HepG2 (cell line): ENCODE data around the gene MYADML2. TPM values are rescaled to one million over a fixed set of nuclear protein-coding genes. Genes with fewer than 3 reads are reported as not detected.

Experiments used
- CEBPB ChIP-seq: IDR thresholded peaks from 2 replicates; pipeline ENCODE4 v1.6.1; 2011; ENCODE audit warnings: low read depth, low read length, improper control_type of control experiment, borderline replicate concordance
- EHMT2 ChIP-seq: fragments of 200-600 bp; sonication (generic); IDR thresholded peaks from 2 replicates; pipeline ENCODE4 v1.7.0; 2017; ENCODE audit warnings: antibody characterized with exemption, low read depth, low read length, borderline replicate concordance
- ELF1 ChIP-seq: sonication (generic); formaldehyde crosslinking; IDR thresholded peaks from 2 replicates; pipeline ENCODE4 v1.4.0; 2020; ENCODE audit warnings: missing genetic modification reagents
- HOXD1 ChIP-seq: sonication (generic); formaldehyde crosslinking; IDR thresholded peaks from 2 replicates; pipeline ENCODE4 v1.5.0; 2020; ENCODE audit warnings: missing genetic modification reagents
- KMT2A ChIP-seq: sonication (generic); formaldehyde crosslinking; IDR thresholded peaks from 2 replicates; pipeline ENCODE4 v1.4.0; 2020; ENCODE audit warnings: missing genetic modification reagents
- MYC ChIP-seq: sonication (generic); formaldehyde crosslinking; IDR thresholded peaks from 2 replicates; pipeline ENCODE4 v1.9.0; 2021; ENCODE audit warnings: missing genetic modification reagents, borderline replicate concordance
- POGK ChIP-seq: sonication (generic); formaldehyde crosslinking; conservative IDR thresholded peaks from 2 replicates; pipeline ENCODE4 v1.8.0; 2022; ENCODE audit warnings: mild to moderate bottlenecking, moderate library complexity, missing genetic modification reagents
- PRMT3 ChIP-seq: sonication (generic); formaldehyde crosslinking; IDR thresholded peaks from 2 replicates; pipeline ENCODE4 v1.8.1; 2022; ENCODE audit warnings: low read depth, mild to moderate bottlenecking, moderate library complexity, missing genetic modification reagents, borderline replicate concordance
- RBM22 ChIP-seq: fragments of 200-400 bp; formaldehyde crosslinking; optimal IDR thresholded peaks from 2 replicates; pipeline ENCODE3; 2017; ENCODE audit warnings: mild to moderate bottlenecking, low read length, moderate library complexity
- SIN3B ChIP-seq: fragments of 150-350 bp; IDR thresholded peaks from 2 replicates; pipeline ENCODE4 v1.6.1; 2014; ENCODE audit warnings: low read length
- SP140L ChIP-seq: sonication (generic); formaldehyde crosslinking; IDR thresholded peaks from 2 replicates; pipeline ENCODE4 v1.4.0; 2020; ENCODE audit warnings: missing genetic modification reagents, borderline replicate concordance
- TOPORS ChIP-seq: sonication (generic); formaldehyde crosslinking; IDR thresholded peaks from 2 replicates; pipeline ENCODE4 v1.8.0; 2023; ENCODE audit warnings: mild to moderate bottlenecking, missing genetic modification reagents
- ZMYM4 ChIP-seq: sonication (generic); formaldehyde crosslinking; IDR thresholded peaks from 2 replicates; pipeline ENCODE4 v1.8.1; 2023; ENCODE audit warnings: mild to moderate bottlenecking, missing genetic modification reagents
- ZNF430 ChIP-seq: sonication (generic); formaldehyde crosslinking; IDR thresholded peaks from 2 replicates; pipeline ENCODE4 v1.9.0; 2021; ENCODE audit warnings: mild to moderate bottlenecking, missing genetic modification reagents
- ZNF609 ChIP-seq: sonication (generic); formaldehyde crosslinking; IDR thresholded peaks from 2 replicates; pipeline ENCODE4 v1.4.0; 2020; ENCODE audit warnings: mild to moderate bottlenecking, missing genetic modification reagents, borderline replicate concordance
- ZNF652 ChIP-seq: IDR thresholded peaks from 2 replicates; pipeline ENCODE4 v1.6.1; 2016; ENCODE audit warnings: low read depth, borderline replicate concordance
- ZNF674 ChIP-seq: sonication (generic); formaldehyde crosslinking; IDR thresholded peaks from 2 replicates; pipeline ENCODE4 v1.5.0; 2020; ENCODE audit warnings: low read depth, mild to moderate bottlenecking, missing genetic modification reagents
- ZNF7 ChIP-seq: IDR thresholded peaks from 2 replicates; pipeline ENCODE4 v1.6.1; 2016; ENCODE audit warnings: missing biosample characterization, missing genetic modification reagents
- ZNF782 ChIP-seq: sonication (generic); formaldehyde crosslinking; IDR thresholded peaks from 2 replicates; pipeline ENCODE4 v1.4.0; 2020; ENCODE audit warnings: missing genetic modification reagents, mild to moderate bottlenecking, borderline replicate concordance
- polyA plus RNA-seq, 8 experiments: library from polyadenylated mRNA; depleted of rRNA in 3 of 8; stranded (reverse) in 7 of 8; unstranded in 1 of 8; fragments of >200 nt; fragmentation: Illumina TruSeq in 4 of 8; extraction: Trizol in 4 of 8; gene quantifications; 2 replicates each; pipeline versions ENCODE4 v1.2.1 to v1.2.3, GENCODE V29; 2011 to 2016; ENCODE audit warnings: low read depth in 4 of 8, missing spikeins in 1 of 8, mixed read lengths in 1 of 8; ENCODE audit not compliant: insufficient read depth in 1 of 8
- total RNA-seq, 5 experiments: library from RNA; depleted of rRNA; stranded (reverse); fragments of >200 nt; fragmentation: Illumina TruSeq; extraction: Trizol; gene quantifications; 2 replicates each; pipeline ENCODE4 v1.2.3, GENCODE V29; 2016; ENCODE audit warnings: low read depth in 1 of 5
- TF ChIP-seq, protein P1 (sequence below): sonication (generic); formaldehyde crosslinking; IDR thresholded peaks from 2 replicates; pipeline ENCODE4 v1.5.0; 2020; ENCODE audit warnings: mild to moderate bottlenecking, missing genetic modification reagents, borderline replicate concordance
- TF ChIP-seq, protein P2 (sequence below): sonication (generic); formaldehyde crosslinking; IDR thresholded peaks from 2 replicates; pipeline ENCODE4 v1.8.1; 2023; ENCODE audit warnings: mild to moderate bottlenecking, missing genetic modification reagents

The MYADML2 gene
- total and polyA plus RNA-seq, 2 of the 13 experiments (the other 11 are each of a cell fraction or from before 2014, with no cell fraction given) = not detected

- TF ChIP-seq POGK (CRISPR knock-in tag) = peak; percentile 74
- TF ChIP-seq RBM22 = no peak
- TF ChIP-seq SP140L (CRISPR knock-in tag) = 0 out of 2 replicates have a peak, but pooled peaks have one; percentile 25
- no peak for TF ChIP-seq EHMT2
- peak; percentile 42; the same call in 1 of the 2 replicates for TF ChIP-seq ZNF430
- TF ChIP-seq PRMT3 (CRISPR knock-in tag) = no peak
- TF ChIP-seq ZMYM4 (CRISPR knock-in tag) = peak; percentile 10; the same call in 1 of the 2 replicates
- no peak for TF ChIP-seq ZNF652 (CRISPR knock-in tag)
- TF ChIP-seq, protein P1, sequence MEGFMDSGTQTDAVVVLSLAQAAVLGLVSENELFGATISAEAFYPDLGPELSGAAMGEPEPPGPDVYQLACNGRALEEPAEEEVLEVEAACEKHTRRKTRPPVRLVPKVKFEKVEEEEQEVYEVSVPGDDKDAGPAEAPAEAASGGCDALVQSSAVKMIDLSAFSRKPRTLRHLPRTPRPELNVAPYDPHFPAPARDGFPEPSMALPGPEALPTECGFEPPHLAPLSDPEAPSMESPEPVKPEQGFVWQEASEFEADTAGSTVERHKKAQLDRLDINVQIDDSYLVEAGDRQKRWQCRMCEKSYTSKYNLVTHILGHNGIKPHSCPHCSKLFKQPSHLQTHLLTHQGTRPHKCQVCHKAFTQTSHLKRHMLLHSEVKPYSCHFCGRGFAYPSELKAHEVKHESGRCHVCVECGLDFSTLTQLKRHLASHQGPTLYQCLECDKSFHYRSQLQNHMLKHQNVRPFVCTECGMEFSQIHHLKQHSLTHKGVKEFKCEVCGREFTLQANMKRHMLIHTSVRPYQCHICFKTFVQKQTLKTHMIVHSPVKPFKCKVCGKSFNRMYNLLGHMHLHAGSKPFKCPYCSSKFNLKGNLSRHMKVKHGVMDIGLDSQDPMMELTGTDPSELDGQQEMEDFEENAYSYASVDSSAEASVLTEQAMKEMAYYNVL (CRISPR knock-in tag) = peak; percentile 67
- TF ChIP-seq ELF1 (CRISPR knock-in tag) = peak; percentile 94
- TF ChIP-seq CEBPB = no peak
- TF ChIP-seq, protein P2, sequence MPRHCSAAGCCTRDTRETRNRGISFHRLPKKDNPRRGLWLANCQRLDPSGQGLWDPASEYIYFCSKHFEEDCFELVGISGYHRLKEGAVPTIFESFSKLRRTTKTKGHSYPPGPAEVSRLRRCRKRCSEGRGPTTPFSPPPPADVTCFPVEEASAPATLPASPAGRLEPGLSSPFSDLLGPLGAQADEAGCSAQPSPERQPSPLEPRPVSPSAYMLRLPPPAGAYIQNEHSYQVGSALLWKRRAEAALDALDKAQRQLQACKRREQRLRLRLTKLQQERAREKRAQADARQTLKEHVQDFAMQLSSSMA = peak; percentile 98
- TF ChIP-seq ZNF674 (CRISPR knock-in tag) = peak; percentile 88
- TF ChIP-seq ZNF7 (CRISPR knock-in tag) = no peak
- peak; percentile 12; the same call in 1 of the 2 replicates for TF ChIP-seq ZNF609
- TF ChIP-seq TOPORS (CRISPR knock-in tag) = peak; percentile 96
- TF ChIP-seq MYC = peak; percentile 98
- TF ChIP-seq SIN3B = no peak
- no peak; the same call in 1 of the 2 replicates for TF ChIP-seq KMT2A (CRISPR knock-in tag)
- TF ChIP-seq ZNF782 (CRISPR knock-in tag) = no peak
- peak; percentile 65 for TF ChIP-seq HOXD1 (CRISPR knock-in tag)
Observed at GRCh38 chr17:81977211-81977808, 30.3 kb upstream of the MYADML2 start, which contains the start of gene ASPSCR1 (continued).
